ENCODE data around the gene ACOT7. TPM values are rescaled to one million over a fixed set of nuclear protein-coding genes. Genes with fewer than 3 reads are reported as not detected.

Gene ACOT7
- total and polyA plus RNA-seq, 2 experiments from 2014 or later: 20.3 to 39.9 TPM

DNA sequence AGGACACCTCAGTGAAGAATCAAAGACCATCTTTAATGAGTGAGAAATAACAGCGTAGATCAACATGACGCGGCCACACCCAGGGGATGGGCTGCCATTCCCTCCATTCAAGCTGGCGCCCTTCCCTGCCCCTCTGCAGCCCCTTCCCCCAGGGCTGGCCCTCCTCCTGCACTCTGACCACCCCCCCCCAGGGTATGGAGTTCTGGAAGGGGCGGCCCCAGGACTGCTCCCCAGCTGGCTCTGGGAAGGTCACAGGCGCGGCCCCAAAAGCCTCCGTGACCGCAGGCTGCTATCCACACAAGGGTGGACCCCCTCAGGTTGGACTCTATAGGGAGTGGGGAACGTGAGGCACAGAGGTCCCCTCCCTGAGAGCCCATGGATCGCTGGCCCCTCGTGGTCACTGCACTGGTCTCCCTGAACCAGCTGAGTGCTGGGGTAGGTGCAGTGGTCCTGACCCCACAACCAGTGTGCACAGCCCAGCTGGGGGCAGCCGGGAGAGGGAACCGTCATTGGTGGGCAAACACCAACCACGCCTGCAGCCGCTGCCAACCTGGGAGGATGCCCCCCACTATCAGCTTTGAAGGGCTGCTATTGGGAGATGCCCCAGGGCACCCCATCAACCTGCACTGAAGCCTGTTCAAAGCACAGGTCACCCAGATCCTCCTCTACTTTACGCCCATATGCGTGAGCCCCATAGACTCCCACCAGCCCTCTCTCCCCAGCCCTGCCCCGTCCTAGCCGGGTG lies 116.6 kb downstream of the ACOT7 start:
- H3K4me3 ChIP-seq: no peak overlapping the region
- no peaks in the 10 kb centered on the region for H3K36me3 ChIP-seq (replicated peaks; ENCODE audit: insufficient read depth, low read depth)
- no peak overlapping the region for H2AFZ ChIP-seq
- DNase-seq (ENCODE audit: low spot score): no peak
- H3K9me3 ChIP-seq (ENCODE audit: low read depth): no peaks in the 10 kb centered on the region
- H3K9me2 ChIP-seq (replicated peaks; ENCODE audit: insufficient read depth): no peaks in the 10 kb centered on the region
- no peak overlapping the region for H3K27ac ChIP-seq
- H4K20me1 ChIP-seq (ENCODE audit: insufficient read depth, poor library complexity, severe bottlenecking): no peaks in the 10 kb centered on the region
- no peak overlapping the region for H3K4me2 ChIP-seq
- H3K79me2 ChIP-seq: no peaks in the 10 kb centered on the region
- peaks cover 11% of the 10 kb centered on the region for H3K4me1 ChIP-seq (ENCODE audit: insufficient read depth)
- WGBS (ENCODE audit: low lambda C conversion rate, missing lambda C conversion rate): 95% methylated on average over 19 of the region's 20 CpGs
- no peak for TF ChIP-seq EZH2 (IDR thresholded peaks at IDR 0.05; ENCODE audit: borderline replicate concordance)
- no peaks in the 10 kb centered on the region for H3K27me3 ChIP-seq

DNA sequence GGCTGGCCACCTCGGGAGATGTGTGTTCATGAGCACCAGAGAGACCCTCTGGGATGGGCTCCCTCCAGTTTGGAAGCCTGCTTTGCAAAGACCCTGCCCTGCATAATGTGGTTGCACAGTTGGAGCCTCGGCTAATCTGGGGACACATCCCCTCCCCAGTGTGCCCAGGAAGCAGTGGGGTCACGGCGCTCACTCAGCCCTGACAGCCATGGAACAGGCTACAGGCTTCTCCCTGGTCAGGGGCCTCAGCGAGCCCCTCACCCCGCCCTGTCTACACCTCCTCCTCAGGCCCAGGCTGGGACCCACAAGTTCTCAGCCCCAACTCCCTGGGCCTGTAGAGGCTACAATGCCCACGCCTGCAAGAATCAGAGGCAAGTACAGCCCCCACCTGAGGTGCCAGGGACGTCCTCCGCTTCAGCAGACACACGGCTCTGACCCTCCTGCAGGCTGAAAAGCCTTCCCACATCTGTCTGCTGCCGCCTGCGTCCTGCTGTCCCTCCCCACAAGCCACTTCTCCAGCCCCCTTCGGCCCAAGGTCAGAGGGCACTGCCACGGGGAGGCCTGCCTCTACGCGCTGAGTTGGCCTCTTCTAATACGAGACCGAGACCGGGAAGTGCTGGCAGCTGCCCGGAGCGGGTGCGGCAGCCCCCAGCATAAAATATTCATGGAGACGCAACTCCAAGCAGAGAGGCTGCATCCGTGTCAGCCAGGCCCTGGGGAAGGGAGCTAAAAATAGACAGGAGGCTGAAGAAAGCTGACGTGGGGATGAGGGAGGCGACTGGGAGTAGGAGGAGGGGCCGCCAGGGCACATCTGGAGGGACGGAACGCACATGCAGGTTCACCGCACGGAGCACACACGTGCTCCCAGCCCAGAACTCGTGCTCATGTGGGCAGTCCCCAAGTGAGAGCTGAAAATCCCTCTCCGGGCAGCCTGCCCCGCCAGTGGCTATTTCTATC lies 117.5 kb downstream of the ACOT7 start:
- Histone ChIP-seq H3K36me3 (replicated peaks; ENCODE audit: insufficient read depth, low read depth) (no peaks in the 10 kb centered on the region), H3K27ac (peak overlapping the region; percentile 85)
- DNase-seq (ENCODE audit: low spot score): peak; percentile 85

DNA sequence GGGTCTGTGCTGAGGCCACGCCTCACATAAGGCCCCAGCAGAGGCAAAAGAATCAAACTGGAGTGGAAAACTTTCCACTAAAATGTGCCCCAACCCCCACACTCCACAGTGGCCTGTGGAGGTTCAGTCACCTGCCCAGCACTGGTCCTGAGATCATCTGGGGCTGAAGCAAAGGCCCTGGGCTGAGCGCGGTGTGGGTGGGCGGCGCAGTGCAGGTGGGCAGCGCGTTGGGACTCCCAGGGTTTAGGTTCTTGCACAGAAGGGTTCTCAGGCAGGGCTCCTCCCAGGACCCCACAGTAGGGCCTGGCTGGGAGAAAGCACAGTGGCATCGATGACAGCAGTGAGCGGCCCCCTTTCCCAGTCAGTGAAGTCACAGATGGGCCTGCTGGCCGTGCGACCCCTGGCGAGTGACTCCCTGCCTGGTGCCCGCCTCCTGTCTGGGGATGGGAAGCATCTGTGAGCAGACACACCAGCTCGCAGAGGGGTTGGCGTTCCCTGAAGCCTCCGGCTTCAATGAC lies 118.9 kb downstream of the ACOT7 start:
- Histone ChIP-seq H3K79me2 (no peaks in the 10 kb centered on the region), H3K36me3 (replicated peaks; ENCODE audit: insufficient read depth, low read depth) (no peaks in the 10 kb centered on the region), H3K4me2 (no peak overlapping the region), H3K9me3 (ENCODE audit: low read depth) (no peaks in the 10 kb centered on the region), H4K20me1 (ENCODE audit: insufficient read depth, poor library complexity, severe bottlenecking) (no peaks in the 10 kb centered on the region), H3K9me2 (replicated peaks; ENCODE audit: insufficient read depth) (no peaks in the 10 kb centered on the region), H3K27me3 (no peaks in the 10 kb centered on the region), H2AFZ (no peak overlapping the region), H3K4me1 (ENCODE audit: insufficient read depth) (peaks cover 33% of the 10 kb centered on the region), H3K27ac (no peak overlapping the region), H3K4me3 (no peak overlapping the region)
- no peak for DNase-seq (ENCODE audit: low spot score)
- TF ChIP-seq, protein P1, sequence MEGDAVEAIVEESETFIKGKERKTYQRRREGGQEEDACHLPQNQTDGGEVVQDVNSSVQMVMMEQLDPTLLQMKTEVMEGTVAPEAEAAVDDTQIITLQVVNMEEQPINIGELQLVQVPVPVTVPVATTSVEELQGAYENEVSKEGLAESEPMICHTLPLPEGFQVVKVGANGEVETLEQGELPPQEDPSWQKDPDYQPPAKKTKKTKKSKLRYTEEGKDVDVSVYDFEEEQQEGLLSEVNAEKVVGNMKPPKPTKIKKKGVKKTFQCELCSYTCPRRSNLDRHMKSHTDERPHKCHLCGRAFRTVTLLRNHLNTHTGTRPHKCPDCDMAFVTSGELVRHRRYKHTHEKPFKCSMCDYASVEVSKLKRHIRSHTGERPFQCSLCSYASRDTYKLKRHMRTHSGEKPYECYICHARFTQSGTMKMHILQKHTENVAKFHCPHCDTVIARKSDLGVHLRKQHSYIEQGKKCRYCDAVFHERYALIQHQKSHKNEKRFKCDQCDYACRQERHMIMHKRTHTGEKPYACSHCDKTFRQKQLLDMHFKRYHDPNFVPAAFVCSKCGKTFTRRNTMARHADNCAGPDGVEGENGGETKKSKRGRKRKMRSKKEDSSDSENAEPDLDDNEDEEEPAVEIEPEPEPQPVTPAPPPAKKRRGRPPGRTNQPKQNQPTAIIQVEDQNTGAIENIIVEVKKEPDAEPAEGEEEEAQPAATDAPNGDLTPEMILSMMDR (IDR thresholded peaks at IDR 0.05; ENCODE audit: poor library complexity): no peak
- TF ChIP-seq EZH2phosphoT487 (IDR thresholded peaks at IDR 0.05; ENCODE audit: low read depth, severe bottlenecking, unreplicated experiment): no peak
- no peak for TF ChIP-seq EZH2 (IDR thresholded peaks at IDR 0.05; ENCODE audit: borderline replicate concordance)
- WGBS (ENCODE audit: low lambda C conversion rate, missing lambda C conversion rate): 98% methylated on average over 16 of the region's 16 CpGs

More for the DNA sequence above, 117.5 kb downstream of the ACOT7 start:
- Histone ChIP-seq H3K4me3 (no peak overlapping the region), H3K9me2 (replicated peaks; ENCODE audit: insufficient read depth) (no peaks in the 10 kb centered on the region), H2AFZ (no peak overlapping the region), H3K9me3 (ENCODE audit: low read depth) (no peaks in the 10 kb centered on the region), H3K4me1 (ENCODE audit: insufficient read depth) (peaks cover 19% of the 10 kb centered on the region), H4K20me1 (ENCODE audit: insufficient read depth, poor library complexity, severe bottlenecking) (no peaks in the 10 kb centered on the region), H3K4me2 (peak overlapping the region; percentile 60), H3K79me2 (no peaks in the 10 kb centered on the region), H3K27me3 (no peaks in the 10 kb centered on the region)
- WGBS (ENCODE audit: low lambda C conversion rate, missing lambda C conversion rate): 51% methylated on average over 35 of the region's 35 CpGs
- TF ChIP-seq, protein P1 (IDR thresholded peaks at IDR 0.05; ENCODE audit: poor library complexity): no peak
- TF ChIP-seq EZH2phosphoT487 (IDR thresholded peaks at IDR 0.05; ENCODE audit: low read depth, severe bottlenecking, unreplicated experiment): no peak
- TF ChIP-seq EZH2 (IDR thresholded peaks at IDR 0.05; ENCODE audit: borderline replicate concordance): no peak
